Heart left ventricle (tissue), 13 donors: ENCODE data around the gene LPCAT1.

ENCODE experiments used
- CTCF ChIP-seq, 12 donors: fragments of 200-600 bp; sonication (generic) in 4 of 12; IDR thresholded peaks; one replicate each; pipeline versions ENCODE4 v1.5.0 to v1.8.0; 2018 to 2022; ENCODE audit warnings: antibody characterized with exemption in 12 of 12, mild to moderate bottlenecking in 5 of 12
- POLR2A ChIP-seq, 2 donors: fragments of 450-650 bp; IDR thresholded peaks; one replicate each; pipeline ENCODE4 v1.6.1; 2017; ENCODE audit warnings: antibody characterized with exemption in 2 of 2, mild to moderate bottlenecking in 2 of 2, moderate library complexity in 2 of 2
- donor health status: ischemic (EF 13 %, LVEDD 7.1; RV severe dilation, severe dysfunction).
- donor health status: DM: no; HTN: yes; CAD: no.
- donor health status: DM: no; HTN: no; CAD: no.
- donor health status: ischemic (EF 25% LVEDD 6.9; RV normal size, moderate dysfunction).
- donor health status: ischemic (EF 25% LVEDD 5.7; RV mildly dilated, moderate dysfunction).
- donor health status: ischemic (EF 35%, LVEDD 5.7; RV mildly dilated, moderate dysfunction).
- donor health status: nonischemic (EF 11% LVEDD 7.7; RV severe dilation, severe dysfunction).
- donor health status: DM: yes; HTN: yes; CAD: no.
- donor health status: PGD.
- donor health status: ischemic (EF 29% LVEDD 5.4; RV normal size, mild dysfunction).
- donor health status: nonischemic (EF 23%, LVEDD 6.1; RV moderate dilation, normal function).

DNA sequence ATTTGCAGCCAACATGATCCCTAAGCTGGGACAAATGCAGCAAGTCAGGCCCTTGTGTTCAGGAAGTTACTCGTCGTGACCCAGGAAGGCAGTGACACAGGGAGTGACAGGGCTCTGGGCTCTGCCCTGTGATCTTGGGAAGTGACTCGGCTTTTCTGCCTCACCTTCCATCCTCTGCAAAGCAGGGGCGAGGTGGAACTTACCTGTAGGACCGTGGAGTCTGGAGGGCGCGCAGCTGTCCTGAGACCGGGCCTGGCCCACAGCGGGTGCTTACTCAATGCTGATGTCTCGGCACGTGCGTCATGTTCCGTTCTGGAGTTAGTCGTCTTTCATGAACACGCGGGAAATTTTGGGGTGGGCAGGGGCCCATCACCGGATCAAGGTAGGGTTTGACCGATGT is 22.8 kb upstream of the LPCAT1 start:
- TF ChIP-seq POLR2A (IDR thresholded peaks at IDR 0.05) (no peak), CTCF (IDR thresholded peaks at IDR 0.05) (no peak)
